Pons (tissue), 1 donor: Measurements from ENCODE around the gene FASTKD3.

Source experiments
- DNase-seq: peaks from one replicate; pipeline ENCODE4 v3.0.0-alpha.2; 2016; ENCODE audit warnings: low spot score

The FASTKD3 gene

DNA sequence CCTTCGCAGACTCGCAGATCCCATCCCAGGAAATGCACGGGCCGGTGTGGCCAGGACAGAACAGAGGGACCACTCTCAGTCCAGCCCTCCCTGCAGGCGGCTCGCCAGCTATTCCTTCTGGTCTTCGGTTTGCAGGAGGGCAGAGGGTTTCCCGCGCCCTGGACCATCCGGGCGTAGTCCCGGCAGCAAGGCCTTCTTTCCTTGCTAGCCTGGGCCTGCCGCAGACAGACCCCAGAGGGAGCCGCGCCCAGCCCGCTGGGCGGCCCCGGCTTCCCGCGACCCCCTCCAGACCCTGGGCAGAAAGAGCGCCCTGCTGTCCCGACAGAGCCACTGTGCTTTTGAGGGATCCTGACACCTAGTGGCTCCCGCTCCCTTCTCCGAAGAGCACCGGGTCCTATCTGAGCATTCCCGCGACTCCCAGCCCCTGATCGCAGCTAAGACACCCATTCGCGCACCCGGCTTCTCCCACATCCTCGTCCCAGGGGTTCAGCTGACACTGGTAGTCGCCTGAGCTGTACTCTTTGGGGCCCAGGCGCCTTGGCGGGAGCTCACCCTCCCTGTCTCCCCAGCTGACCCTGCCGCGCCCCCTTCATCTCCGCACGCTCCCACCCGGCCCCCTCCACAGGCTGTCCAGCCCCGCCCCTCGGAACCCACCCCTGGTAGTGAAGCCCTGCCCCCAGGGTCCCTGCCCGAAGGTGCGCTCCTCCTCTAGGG, 19.0 kb downstream of the FASTKD3 start:
- no peak for DNase-seq

DNA sequence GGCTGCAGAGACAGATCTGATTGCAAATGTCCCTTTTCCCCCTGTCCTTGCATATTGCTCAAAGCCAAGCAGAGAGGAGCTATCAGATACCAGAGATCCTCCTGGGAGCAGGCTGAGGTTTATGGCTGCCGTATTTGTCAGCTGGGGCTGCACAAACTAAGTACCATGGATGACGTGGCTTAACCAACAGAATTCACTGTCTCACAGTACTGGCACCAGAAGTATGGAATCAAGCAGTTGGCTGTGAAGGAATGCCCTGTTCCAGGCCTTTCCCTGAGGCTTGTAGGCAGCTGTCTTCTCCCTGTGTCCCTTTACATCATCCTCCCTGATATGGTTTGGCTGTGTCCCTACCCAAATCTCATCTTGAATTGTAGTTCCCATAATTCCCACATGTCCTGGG, 20.5 kb downstream of the FASTKD3 start:
- DNase-seq, result no peak

DNA sequence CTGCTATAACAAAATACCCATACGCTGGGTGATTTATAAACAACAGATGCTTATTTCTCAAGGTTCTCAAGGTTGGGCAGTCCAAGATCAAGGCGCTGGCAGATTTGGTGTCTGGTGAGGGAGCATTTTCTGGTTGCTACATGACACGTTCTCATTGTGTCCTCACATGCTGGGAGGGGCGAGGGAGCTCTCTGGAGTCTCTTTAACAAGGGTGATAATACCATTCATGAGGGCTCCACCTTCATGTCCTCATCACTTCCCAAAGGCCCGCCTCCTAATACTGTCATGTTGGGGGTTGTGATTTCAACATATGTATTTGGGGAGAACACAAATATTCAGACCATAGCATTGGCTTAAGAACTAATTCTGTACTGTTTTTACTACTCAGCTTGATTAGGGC, 22.5 kb downstream of the FASTKD3 start:
- no peak for DNase-seq

DNA sequence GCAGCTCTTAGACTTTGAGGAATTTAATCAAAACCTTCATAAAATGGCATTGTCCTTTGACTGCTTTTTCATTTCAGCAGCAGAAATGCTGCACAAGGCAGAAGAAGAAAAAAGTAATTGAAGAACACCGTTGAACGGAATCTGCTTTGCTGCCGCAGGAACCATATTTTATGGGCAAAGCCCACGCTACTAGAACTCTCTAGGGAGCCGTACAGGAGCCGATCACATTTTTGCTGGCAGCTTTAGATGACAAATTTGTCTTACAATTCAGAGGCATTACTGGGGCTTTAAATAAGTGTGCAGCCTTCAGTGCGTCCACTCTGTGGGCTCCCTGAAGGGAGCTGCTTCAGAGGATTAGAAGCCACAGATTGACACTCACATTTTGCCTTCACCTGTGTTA, 23.3 kb downstream of the FASTKD3 start:
- DNase-seq, result no peak

DNA sequence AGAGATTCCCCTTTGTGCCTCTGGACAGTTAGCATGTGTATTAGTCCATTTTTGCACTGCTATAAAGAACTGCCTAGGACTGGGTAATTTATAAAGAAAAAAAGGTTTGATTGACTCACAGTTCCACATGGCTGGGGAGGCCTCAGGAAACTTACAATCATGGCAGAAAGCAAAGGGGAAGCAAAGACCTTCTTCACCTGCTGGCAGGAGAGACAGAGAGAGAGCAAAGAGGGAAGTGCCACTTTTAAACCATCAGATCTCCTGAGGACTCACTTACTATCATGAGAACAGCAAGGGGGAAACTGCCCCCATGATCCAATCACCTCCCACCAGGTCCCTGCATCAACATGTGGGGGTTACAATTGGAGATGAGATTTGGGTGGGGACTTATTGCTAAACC, 23.9 kb downstream of the FASTKD3 start:
- DNase-seq, result no peak

DNA sequence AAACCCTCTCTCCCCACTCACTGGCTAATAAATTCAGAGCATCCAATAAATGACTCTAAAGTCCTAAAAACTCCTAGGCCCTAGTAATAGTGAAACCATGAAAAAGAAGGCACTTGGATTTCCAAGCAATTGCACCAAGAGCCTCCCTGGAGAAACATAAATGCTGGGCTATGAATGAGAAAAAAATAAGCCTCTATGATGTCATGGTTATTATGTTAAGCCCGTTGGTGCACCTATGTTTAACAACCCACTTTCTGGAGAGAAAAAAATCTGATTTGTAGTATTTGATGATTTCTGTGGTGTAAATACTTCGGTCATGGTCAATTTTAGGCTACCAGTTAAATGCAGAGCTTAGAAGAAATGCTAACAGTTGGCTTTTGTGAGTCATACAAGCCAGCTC, 26.3 kb downstream of the FASTKD3 start:
- no peak for DNase-seq

DNA sequence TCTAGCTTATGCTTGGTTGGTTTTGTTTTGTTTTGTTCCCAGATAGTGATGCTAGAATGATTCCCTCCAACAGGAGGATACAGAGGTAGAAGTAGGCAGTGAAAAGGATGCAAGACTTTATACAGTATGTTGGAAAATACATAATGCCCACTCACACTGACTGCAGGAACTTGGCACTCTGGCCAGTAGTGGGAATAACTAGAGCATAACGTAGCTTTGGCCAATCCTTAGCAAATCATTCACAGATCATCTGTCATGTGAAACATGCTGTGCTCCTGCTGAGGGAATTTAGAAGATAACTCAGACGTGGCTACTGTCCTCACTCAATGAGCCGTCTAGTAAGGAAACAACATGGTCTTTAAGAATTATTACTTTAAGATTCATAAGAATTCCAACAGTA, 31.4 kb downstream of the FASTKD3 start:
- DNase-seq, result no peak

DNA sequence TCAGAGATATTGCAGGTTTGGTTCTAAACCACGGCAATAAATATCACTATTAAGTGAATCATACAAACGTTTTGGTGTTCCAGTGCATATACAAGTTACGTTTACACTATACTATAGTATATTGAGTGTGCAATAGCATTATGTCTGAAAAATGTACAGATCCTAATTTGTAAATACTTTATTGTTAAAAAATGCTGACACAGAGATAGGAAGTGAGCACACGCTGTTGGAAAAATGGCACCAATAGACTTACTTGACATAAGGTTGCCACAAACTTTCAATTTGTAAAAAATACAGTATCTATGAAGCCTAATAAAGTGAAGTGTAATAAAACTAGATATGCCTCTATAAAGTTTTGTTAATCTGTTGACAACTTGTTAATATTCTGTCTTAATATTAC, 33.8 kb downstream of the FASTKD3 start:
- no peak for DNase-seq

DNA sequence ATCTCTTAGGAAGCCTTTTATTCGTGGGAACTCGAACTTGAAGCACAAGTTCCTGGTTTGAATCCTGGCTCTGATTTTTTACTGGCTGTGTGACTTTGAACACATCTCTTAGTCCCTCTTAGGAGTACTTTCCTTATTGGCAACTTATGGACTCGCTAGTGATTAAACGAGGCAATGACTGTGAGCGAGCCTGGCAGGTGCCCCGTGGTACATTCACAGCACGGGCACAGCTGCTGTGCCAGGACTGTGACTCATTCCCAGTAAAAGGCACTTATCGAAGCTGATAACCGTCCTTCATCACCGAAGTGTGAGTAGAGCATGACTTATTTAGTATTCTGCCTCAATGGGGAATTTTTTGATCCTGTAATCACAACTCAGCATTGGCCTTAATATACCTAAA, 40.6 kb downstream of the FASTKD3 start:
- no peak for DNase-seq

DNA sequence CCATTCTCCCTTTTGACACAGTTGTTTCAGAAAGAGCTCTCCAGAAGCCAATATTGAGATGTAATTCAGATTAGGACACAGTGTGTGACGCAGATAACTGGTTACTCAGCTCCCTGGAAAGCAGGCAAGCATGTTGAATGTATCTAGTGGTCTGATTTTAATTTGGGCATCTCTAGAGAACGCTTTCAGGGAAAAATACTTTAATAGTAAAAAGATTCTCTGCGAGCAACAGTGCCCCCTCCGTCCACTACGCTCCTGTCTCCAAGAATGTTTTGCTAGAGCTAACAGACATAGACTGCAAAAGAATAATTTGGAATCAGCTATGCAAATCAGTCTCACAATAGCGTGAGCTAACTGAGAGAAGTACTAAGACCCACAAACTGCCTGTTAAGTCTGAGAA, 41.2 kb downstream of the FASTKD3 start:
- DNase-seq, result no peak

DNA sequence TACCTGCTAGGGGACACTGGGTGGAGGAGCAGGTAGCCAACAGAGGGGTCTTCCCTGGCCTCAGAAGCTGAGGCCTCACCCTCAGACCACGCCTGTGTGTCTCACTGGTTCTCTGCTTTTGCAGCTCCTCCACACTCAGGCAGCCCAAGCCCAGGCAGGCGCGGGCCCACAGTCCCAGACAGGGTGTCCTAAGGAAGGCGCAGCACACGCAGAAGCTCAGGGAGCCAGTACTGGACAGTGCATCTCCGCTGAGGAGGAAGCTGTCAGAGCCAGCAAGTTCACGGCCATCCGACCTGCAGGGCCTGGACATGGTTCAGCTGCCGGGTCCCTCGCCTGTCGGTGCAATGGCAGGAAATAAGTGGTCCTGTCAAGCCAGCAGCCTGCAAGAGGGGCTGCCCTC, 43.2 kb downstream of the FASTKD3 start:
- DNase-seq, result no peak

DNA sequence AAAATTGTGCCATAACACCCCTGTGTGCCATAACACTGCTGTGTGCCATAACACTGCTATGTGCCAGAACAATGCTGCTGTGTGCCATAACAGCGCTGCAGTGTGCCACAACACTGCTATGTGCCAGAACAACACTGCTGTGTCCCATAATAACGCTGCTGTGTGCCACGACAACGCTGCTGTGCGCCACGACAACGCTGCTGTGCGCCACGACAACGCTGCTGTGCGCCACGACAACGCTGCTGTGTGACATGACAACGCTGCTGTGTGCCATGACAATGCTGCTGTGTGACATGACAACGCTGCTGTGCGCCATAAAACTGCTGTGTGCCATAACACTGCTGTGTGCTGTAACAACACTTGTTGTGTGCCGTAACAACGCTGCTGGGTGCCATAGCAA, 43.8 kb downstream of the FASTKD3 start:
- no peak for DNase-seq

DNA sequence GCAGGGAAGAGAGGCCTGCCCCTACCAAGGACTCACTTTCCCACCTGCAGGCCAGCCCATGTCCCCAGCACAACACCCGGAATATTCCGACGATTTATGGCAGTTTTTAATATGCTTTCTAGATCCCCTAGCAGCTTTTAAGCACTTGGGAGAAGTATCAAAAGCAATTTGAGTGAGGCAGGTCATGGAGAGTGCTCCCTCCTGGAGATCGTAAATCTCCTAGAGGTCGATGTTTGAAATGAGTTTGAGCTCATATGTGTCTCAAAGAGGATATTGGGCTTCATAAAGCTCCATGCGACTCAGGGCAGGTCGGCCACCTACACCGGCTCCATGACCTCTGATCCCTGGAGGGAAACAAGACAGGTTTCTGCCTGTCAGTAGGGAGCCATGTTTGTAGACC, 45.2 kb downstream of the FASTKD3 start:
- DNase-seq, result no peak

DNA sequence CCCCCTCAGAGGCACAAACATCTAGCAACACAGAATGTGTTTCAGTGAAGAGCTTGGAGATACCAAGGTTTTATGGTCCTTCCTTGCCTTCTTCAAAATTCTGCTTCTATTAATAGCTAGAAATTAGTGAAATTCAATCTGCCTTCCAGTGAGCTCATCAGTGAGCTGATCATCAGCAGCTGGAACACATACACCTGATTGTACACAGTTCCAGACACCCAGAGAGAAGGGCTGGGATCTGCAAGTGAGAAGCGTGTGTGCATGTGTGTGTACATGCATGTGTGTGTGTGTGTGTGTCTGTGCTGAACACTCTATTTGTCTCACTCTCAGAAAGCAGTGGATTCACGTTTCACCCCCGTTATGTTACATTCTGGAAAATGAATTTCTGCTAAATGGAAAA, 46.4 kb downstream of the FASTKD3 start:
- no peak for DNase-seq

DNA sequence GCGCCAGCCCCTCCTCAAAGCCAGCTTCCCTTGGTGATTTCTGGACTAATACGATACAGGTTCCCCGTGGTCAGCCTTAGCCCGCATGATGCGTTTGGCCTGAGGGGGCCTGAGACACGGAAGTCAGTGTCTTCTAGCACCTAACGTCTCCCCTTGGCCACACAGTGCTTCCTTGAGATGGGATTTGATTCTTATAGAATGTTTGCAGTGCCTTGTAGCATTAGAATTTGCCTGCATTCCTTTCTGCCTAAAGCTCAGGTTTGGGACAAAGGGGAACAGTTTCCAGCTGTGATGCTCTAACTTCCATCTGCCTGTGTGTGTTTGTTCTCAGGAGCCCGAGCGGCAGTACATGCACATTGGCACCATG, 52.3 kb downstream of the FASTKD3 start:
- no peak for DNase-seq

DNA sequence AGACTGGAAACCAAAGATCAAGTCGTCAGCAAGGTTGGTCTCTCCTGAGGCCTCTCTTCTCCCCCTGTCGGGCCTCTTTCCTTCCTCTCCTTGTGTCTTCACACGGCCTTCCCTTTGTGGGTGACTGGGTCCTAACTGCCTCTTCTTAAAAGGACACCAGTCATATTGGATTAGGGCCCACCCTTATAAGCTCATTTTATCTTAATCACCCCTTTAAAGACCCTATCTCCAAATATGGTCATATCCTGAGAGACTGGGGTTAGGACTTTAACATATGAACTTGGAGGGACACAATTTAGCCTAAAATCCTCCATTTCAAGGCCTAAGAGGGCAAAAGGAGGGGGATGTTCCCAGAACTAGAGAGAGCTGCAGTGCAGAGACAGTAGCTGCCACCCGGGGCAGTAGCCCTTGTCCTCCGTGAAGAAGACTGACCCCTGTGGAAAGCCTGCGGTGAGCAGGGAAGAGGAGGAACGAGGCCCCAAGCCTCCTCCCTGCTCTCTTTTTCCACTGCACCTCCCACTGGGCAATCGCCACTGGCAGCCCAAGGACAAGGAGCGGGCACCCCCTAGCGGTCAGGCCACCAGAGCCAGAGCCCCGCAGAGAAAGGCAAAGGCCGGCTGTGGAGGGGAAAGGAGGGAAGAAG, 52.8 kb downstream of the FASTKD3 start:
- DNase-seq, result peak; percentile 69

DNA sequence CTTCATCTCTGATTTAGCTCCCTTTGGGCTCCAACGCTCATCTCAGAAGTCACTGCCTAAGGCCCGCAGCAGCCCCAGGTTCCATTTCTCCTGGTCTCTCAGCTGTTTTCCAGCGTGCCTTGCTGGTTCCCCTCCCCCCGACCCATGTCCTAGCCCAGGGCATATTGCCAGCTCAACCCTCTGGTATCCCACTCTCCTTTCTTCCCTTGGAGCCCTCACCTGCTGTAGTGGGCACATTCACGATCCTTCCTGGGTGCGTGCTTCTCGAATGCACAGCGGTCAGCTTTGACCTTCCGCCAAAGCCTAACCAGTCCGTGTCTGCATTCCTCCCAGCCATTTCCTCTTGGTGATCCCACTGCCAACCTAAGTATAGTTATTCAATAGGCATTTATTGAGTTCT, 54.0 kb downstream of the FASTKD3 start:
- DNase-seq, result no peak

DNA sequence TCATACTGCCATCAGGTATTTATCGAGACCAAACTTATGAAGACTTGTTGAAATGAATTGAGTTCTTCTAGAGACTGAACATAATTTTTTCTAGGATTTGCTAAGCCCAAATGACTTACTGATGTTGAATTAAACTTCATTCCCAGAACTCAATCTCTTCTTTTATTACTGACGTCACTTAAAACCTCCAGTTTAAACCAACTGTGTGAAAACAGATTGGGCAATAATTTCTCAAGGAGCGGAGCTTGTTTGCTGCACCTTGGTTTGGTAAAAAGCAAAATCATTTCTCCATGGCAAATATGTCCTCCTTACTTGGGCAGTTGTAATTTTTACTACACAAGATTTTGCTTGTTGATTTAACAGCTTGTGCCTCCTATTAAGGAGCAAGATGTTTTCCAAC, 55.3 kb downstream of the FASTKD3 start:
- no peak for DNase-seq

DNA sequence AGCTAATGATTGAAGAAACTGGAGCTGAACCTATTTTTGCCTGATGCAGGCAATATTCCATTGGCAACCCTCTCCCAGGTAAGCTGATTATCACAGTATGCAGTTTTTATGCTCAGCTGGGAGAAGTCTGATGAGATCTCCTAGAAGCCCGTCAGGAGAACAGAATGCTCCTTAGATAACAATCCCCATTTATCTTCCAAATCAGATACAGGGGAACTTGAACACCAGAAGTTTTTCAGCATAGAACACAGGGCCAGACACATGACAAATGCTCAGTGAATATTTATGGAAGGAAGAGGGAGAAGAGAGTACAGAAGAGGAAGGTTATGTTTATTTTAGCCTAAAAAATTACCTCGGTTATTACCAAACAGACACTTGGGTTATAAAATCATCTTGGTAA, 55.8 kb downstream of the FASTKD3 start:
- no peak for DNase-seq

DNA sequence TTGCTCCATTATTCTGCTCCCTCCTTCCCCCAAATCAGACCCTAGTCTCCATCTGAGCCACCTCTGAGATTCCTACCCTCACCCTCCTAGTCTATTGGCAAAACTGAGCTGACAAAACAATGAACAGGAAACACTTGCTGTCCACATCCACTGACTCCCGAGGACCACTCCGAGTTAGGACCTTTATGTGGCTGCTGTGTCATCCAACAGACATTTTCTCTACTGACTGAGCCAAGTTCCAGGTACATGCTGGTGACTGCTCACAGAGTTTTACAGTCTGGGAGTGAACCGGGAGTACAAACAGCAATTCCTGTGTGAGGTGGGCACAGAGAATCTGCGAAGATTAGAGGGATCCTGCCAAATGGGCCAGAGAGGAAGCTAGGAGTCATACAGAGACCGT, 57.1 kb downstream of the FASTKD3 start:
- DNase-seq, result no peak
